H9 (cell line): Measurements from ENCODE around the gene GIMAP1. TPM values are rescaled to one million over a fixed set of nuclear protein-coding genes. Genes with fewer than 3 reads are reported as not detected.

Experiments used
- DNase-seq: peaks from one replicate; pipeline ENCODE4 v3.0.0-alpha.2; 2017
- H2AFZ ChIP-seq: one replicate; pipeline ENCODE4 v1.6.1; 2013; ENCODE audit warnings: mild to moderate bottlenecking, low read length, control low read depth, moderate library complexity
- H2AK5ac ChIP-seq: 2 replicates; pipeline ENCODE4 v1.6.1; 2013; ENCODE audit warnings: low read length, control low read depth, mixed read lengths; ENCODE audit not compliant: insufficient read length
- H2BK120ac ChIP-seq: one replicate; pipeline ENCODE4 v1.6.1; 2013; ENCODE audit warnings: low read depth, mild to moderate bottlenecking, low read length, control low read depth, inconsistent platforms; ENCODE audit not compliant: poor library complexity, severe bottlenecking
- H2BK12ac ChIP-seq: 2 replicates; pipeline ENCODE4 v1.6.1; 2013; ENCODE audit warnings: low read length, control low read depth, mixed read lengths, low read depth; ENCODE audit not compliant: insufficient read length
- H2BK15ac ChIP-seq: 2 replicates; pipeline ENCODE4 v1.6.1; 2013; ENCODE audit warnings: low read depth, low read length, control low read depth
- H2BK20ac ChIP-seq: one replicate; pipeline ENCODE4 v1.6.1; 2013; ENCODE audit warnings: low read depth, mild to moderate bottlenecking, low read length, control low read depth, inconsistent platforms; ENCODE audit not compliant: poor library complexity, severe bottlenecking
- H2BK5ac ChIP-seq: 2 replicates; pipeline ENCODE4 v1.6.1; 2013; ENCODE audit warnings: low read length, control low read depth, mixed read lengths; ENCODE audit not compliant: insufficient read length
- H3K14ac ChIP-seq: 2 replicates; pipeline ENCODE4 v1.6.1; 2013; ENCODE audit warnings: low read length, control low read depth; ENCODE audit not compliant: insufficient read depth
- H3K18ac ChIP-seq: 2 replicates; pipeline ENCODE4 v1.6.1; 2013; ENCODE audit warnings: low read depth, mild to moderate bottlenecking, mixed read lengths, low read length, control low read depth; ENCODE audit not compliant: insufficient read length
- H3K23ac ChIP-seq: 2 replicates; pipeline ENCODE4 v1.6.1; 2013; ENCODE audit warnings: low read length, control low read depth, mixed read lengths, low read depth; ENCODE audit not compliant: insufficient read length
- H3K23me2 ChIP-seq: 2 replicates; pipeline ENCODE4 v1.6.1; 2013; ENCODE audit warnings: low read depth, mild to moderate bottlenecking, mixed read lengths, low read length, control low read depth; ENCODE audit not compliant: insufficient read length, poor library complexity, severe bottlenecking
- H3K27ac ChIP-seq: 2 replicates; pipeline ENCODE4 v1.5.1; 2013; ENCODE audit warnings: low read length, control low read depth, mixed read lengths, low read depth; ENCODE audit not compliant: insufficient read length
- H3K27me3 ChIP-seq: 2 replicates; pipeline ENCODE4 v1.6.1; 2013; ENCODE audit warnings: low read length, control low read depth, inconsistent platforms; ENCODE audit not compliant: insufficient read depth
- H3K4ac ChIP-seq: 2 replicates; pipeline ENCODE4 v1.6.1; 2013; ENCODE audit warnings: low read depth, mild to moderate bottlenecking, control low read depth, inconsistent platforms, low read length, moderate library complexity
- H3K4me1 ChIP-seq: 2 replicates; pipeline ENCODE4 v1.6.1; 2013; ENCODE audit warnings: low read length, control low read depth, inconsistent platforms; ENCODE audit not compliant: insufficient read depth
- H3K4me2 ChIP-seq: 2 replicates; pipeline ENCODE4 v1.6.1; 2013; ENCODE audit warnings: low read length, control low read depth, mixed read lengths; ENCODE audit not compliant: insufficient read length, insufficient read depth
- H3K56ac ChIP-seq: 2 replicates; pipeline ENCODE4 v1.6.1; 2013; ENCODE audit warnings: low read depth, mild to moderate bottlenecking, mixed read lengths, low read length, control low read depth; ENCODE audit not compliant: insufficient read length
- H3K79me1 ChIP-seq: 2 replicates; pipeline ENCODE4 v1.6.1; 2013; ENCODE audit warnings: low read depth, mild to moderate bottlenecking, moderate library complexity, low read length, control low read depth, inconsistent platforms; ENCODE audit not compliant: insufficient read depth, poor library complexity, severe bottlenecking
- H3K79me2 ChIP-seq: 2 replicates; pipeline ENCODE4 v1.6.1; 2013; ENCODE audit warnings: low read length, control low read depth, inconsistent platforms; ENCODE audit not compliant: insufficient read depth
- H3K9ac ChIP-seq: 2 replicates; pipeline ENCODE4 v1.6.1; 2013; ENCODE audit warnings: low read length, control low read depth, mixed read lengths; ENCODE audit not compliant: insufficient read length; ENCODE audit errors: extremely low read depth
- H3K9me3 ChIP-seq: one replicate; pipeline ENCODE4 v1.6.1; 2013; ENCODE audit warnings: low read depth, low read length, inconsistent platforms; ENCODE audit not compliant: control insufficient read depth
- H3T11ph ChIP-seq: one replicate; pipeline ENCODE4 v1.6.1; 2013; ENCODE audit warnings: mild to moderate bottlenecking, low read length, control low read depth, inconsistent platforms
- H4K20me1 ChIP-seq: one replicate; pipeline ENCODE4 v1.6.1; 2013; ENCODE audit not compliant: control insufficient read depth, insufficient read length, insufficient read depth
- H4K5ac ChIP-seq: 2 replicates; pipeline ENCODE4 v1.6.1; 2013; ENCODE audit warnings: low read depth, mild to moderate bottlenecking, mixed read lengths, low read length, control low read depth; ENCODE audit not compliant: insufficient read length
- H4K8ac ChIP-seq: replicated peaks from 2 replicates; pipeline ENCODE4 v1.6.1; 2013; ENCODE audit warnings: low read length, control low read depth, mixed read lengths, low read depth; ENCODE audit not compliant: insufficient read length
- H4K91ac ChIP-seq: 2 replicates; pipeline ENCODE4 v1.6.1; 2013; ENCODE audit warnings: low read depth, mild to moderate bottlenecking, moderate library complexity, mixed read lengths, low read length, control low read depth; ENCODE audit not compliant: insufficient read length
- H3K27ac Mint-ChIP-seq, 3 experiments: 2 replicates in 2 of 3; 3 replicates in 1 of 3; pipeline ENCODE4 v1.8.0; 2020 to 2021; ENCODE audit warnings: mixed read lengths in 3 of 3, mild to moderate bottlenecking in 1 of 3, moderate library complexity in 1 of 3
- H3K27me3 Mint-ChIP-seq: 2 replicates; pipeline ENCODE4 v1.8.0; 2021; ENCODE audit warnings: low read depth, mild to moderate bottlenecking, moderate library complexity, mixed read lengths
- H3K36me3 Mint-ChIP-seq, 3 experiments: 2 replicates in 2 of 3; 3 replicates in 1 of 3; pipeline ENCODE4 v1.8.0; 2020 to 2021; ENCODE audit warnings: low read depth in 3 of 3, mixed read lengths in 3 of 3; ENCODE audit not compliant: insufficient read depth in 1 of 3
- H3K4me1 Mint-ChIP-seq, 2 experiments: 2 replicates each; pipeline ENCODE4 v1.8.0; 2020; ENCODE audit warnings: mixed read lengths in 2 of 2
- H3K4me3 Mint-ChIP-seq, 2 experiments: 2 replicates in 1 of 2; 3 replicates in 1 of 2; pipeline ENCODE4 v1.8.0; 2020 to 2021; ENCODE audit warnings: mild to moderate bottlenecking in 2 of 2, mixed read lengths in 2 of 2, moderate library complexity in 1 of 2
- H3K9me3 Mint-ChIP-seq, 2 experiments: 2 replicates in 1 of 2; 3 replicates in 1 of 2; pipeline ENCODE4 v1.8.0; 2020; ENCODE audit warnings: mild to moderate bottlenecking in 2 of 2, mixed read lengths in 2 of 2, moderate library complexity in 1 of 2
- WGBS: extraction: QIAGEN DNeasy Blood & Tissue Kit; methylation state at CpG from one replicate; pipeline ENCODE4 v1.1.7; 2013; ENCODE audit warnings: missing lambda C conversion rate, low lambda C conversion rate, mixed read lengths; ENCODE audit not compliant: insufficient read length; ENCODE audit errors: extremely low coverage; 5-methylcytosine and 5-hydroxymethylcytosine counted together
- total RNA-seq: library from RNA; stranded (reverse); gene quantifications from 2 replicates; pipeline ENCODE4 v1.2.1, GENCODE V29; 2021
- TF ChIP-seq, protein P1 (sequence below): fragments of 200-600 bp; sonication (generic); conservative IDR thresholded peaks from 3 replicates; pipeline ENCODE4 v1.8.0; 2021; ENCODE audit warnings: antibody characterized with exemption, mild to moderate bottlenecking

GIMAP1 gene
- total RNA-seq, 1 experiment from 2014 or later, result not detected

DNA sequence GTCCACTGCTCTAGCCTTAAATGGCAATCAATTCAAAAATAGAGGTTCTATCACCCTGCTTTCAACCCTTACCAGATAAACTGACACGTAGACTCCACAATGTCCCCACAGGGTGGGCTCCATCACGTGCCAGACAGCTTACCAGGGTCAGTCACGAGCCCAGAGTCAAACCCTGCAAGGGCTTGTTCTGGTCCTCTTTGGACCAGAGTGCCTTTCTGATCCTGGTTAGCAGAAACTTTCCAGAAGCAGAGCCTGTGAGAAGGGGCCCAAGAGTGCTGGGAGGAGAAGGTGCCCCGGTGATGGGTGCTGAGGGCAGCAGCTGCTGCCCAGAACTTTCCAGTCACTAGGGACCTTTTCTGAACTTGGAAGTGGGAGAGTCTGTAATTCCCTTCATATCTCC is 20.5 kb downstream of the GIMAP1 start:
- H4K8ac ChIP-seq, result no peak overlapping the region
- no peaks in the 10 kb centered on the region for H3K79me2 ChIP-seq
- H2BK5ac ChIP-seq, result no peak overlapping the region
- H2BK15ac ChIP-seq, result no peak overlapping the region
- no peak for DNase-seq
- H3K4ac ChIP-seq, result no peak overlapping the region
- H3K9me3 ChIP-seq, result peaks cover 7% of the 10 kb centered on the region
- peaks cover 93% of the 10 kb centered on the region for H3K27me3 ChIP-seq
- no peak overlapping the region for H2BK120ac ChIP-seq
- no peaks in the 10 kb centered on the region for H4K20me1 ChIP-seq
- H2BK20ac ChIP-seq, result no peak overlapping the region
- H2BK12ac ChIP-seq, result no peak overlapping the region
- no peak overlapping the region for H3K23ac ChIP-seq
- no peak overlapping the region for H3K27ac ChIP-seq
- no peaks in the 10 kb centered on the region for H3K23me2 ChIP-seq
- H3K56ac ChIP-seq, result no peak overlapping the region
- H3K4me1 ChIP-seq, result no peaks in the 10 kb centered on the region
- no peaks in the 10 kb centered on the region for H3K79me1 ChIP-seq
- Mint-ChIP-seq H3K36me3 (no peaks in the 10 kb centered on the region), H3K27ac (no peak overlapping the region), H3K9me3 (peaks cover 13 to 35% of the 10 kb centered on the region in 2 experiments; a peak in 4 of 5 replicates), H3K4me3 (no peak overlapping the region), H3K27me3 (peaks cover 100% of the 10 kb centered on the region), H3K4me1 (peaks cover 5 to 7% of the 10 kb centered on the region in 2 experiments; a peak in 3 of 4 replicates)
- no peak overlapping the region for H2AK5ac ChIP-seq
- TF ChIP-seq, protein P1, sequence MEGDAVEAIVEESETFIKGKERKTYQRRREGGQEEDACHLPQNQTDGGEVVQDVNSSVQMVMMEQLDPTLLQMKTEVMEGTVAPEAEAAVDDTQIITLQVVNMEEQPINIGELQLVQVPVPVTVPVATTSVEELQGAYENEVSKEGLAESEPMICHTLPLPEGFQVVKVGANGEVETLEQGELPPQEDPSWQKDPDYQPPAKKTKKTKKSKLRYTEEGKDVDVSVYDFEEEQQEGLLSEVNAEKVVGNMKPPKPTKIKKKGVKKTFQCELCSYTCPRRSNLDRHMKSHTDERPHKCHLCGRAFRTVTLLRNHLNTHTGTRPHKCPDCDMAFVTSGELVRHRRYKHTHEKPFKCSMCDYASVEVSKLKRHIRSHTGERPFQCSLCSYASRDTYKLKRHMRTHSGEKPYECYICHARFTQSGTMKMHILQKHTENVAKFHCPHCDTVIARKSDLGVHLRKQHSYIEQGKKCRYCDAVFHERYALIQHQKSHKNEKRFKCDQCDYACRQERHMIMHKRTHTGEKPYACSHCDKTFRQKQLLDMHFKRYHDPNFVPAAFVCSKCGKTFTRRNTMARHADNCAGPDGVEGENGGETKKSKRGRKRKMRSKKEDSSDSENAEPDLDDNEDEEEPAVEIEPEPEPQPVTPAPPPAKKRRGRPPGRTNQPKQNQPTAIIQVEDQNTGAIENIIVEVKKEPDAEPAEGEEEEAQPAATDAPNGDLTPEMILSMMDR, result no peak
- H4K91ac ChIP-seq, result no peak overlapping the region
- H3K14ac ChIP-seq, result no peak overlapping the region
- H3K9ac ChIP-seq, result no peak overlapping the region
- no CpG with 5 or more reads among the region's 4 CpGs for WGBS
- H3K4me2 ChIP-seq, result no peak overlapping the region
- no peak overlapping the region for H3T11ph ChIP-seq
- no peak overlapping the region for H2AFZ ChIP-seq
- H4K5ac ChIP-seq, result no peak overlapping the region
- H3K18ac ChIP-seq, result no peak overlapping the region
